ENCODE measurements around the gene TREML1. TPM values are rescaled to one million over a fixed set of nuclear protein-coding genes. Genes with fewer than 3 reads are reported as not detected.

The TREML1 gene
- total RNA-seq, 1 experiment from 2014 or later, result not detected

GRCh38 chr6:41175084-41175483 is 20.9 kb upstream of the TREML1 start:
- POLR2A ChIA-PET (ENCODE audit: low non-redundant PET), result no interaction called here
- Histone ChIP-seq H3K9me3 (ENCODE audit: low read depth, low read length, poor library complexity, severe bottlenecking) (no peaks in the 10 kb centered on the region), H3K36me3 (ENCODE audit: insufficient read depth, low read length, poor library complexity, severe bottlenecking) (no peaks in the 10 kb centered on the region), H3K27me3 (replicated peaks; ENCODE audit: insufficient read depth, low read depth, low read length, poor library complexity) (no peaks in the 10 kb centered on the region), H3K27ac (ENCODE audit: low read depth, low read length, poor library complexity, severe bottlenecking) (no peak overlapping the region), H3K4me1 (ENCODE audit: insufficient read depth, low read length, poor library complexity, severe bottlenecking) (no peaks in the 10 kb centered on the region), H3K4me3 (ENCODE audit: low read depth, low read length, poor library complexity, severe bottlenecking) (no peak overlapping the region)
- intact Hi-C loops (cut with micrococcal nuclease; ENCODE audit: unreplicated experiment), result no loop called here
- CTCF ChIA-PET, result no interaction called here
- DNase-seq (ENCODE audit: low spot score), result no peak
- no peak for TF ChIP-seq EZH2 (IDR thresholded peaks at IDR 0.05; ENCODE audit: borderline replicate concordance, low read depth, low read length, poor library complexity, severe bottlenecking)
- TF ChIP-seq, protein P1, sequence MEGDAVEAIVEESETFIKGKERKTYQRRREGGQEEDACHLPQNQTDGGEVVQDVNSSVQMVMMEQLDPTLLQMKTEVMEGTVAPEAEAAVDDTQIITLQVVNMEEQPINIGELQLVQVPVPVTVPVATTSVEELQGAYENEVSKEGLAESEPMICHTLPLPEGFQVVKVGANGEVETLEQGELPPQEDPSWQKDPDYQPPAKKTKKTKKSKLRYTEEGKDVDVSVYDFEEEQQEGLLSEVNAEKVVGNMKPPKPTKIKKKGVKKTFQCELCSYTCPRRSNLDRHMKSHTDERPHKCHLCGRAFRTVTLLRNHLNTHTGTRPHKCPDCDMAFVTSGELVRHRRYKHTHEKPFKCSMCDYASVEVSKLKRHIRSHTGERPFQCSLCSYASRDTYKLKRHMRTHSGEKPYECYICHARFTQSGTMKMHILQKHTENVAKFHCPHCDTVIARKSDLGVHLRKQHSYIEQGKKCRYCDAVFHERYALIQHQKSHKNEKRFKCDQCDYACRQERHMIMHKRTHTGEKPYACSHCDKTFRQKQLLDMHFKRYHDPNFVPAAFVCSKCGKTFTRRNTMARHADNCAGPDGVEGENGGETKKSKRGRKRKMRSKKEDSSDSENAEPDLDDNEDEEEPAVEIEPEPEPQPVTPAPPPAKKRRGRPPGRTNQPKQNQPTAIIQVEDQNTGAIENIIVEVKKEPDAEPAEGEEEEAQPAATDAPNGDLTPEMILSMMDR (conservative IDR thresholded peaks at IDR 0.05; ENCODE audit: low read depth, low read length), result no peak
- no TSS peak for BruUV-seq (replicated peaks)

- no peaks in the 10 kb centered on the region for H3K27me3 ChIP-seq (replicated peaks; ENCODE audit: insufficient read depth, low read depth, low read length, poor library complexity)
- no peak for DNase-seq (ENCODE audit: low spot score)
- TF ChIP-seq, protein P1 (conservative IDR thresholded peaks at IDR 0.05; ENCODE audit: low read depth, low read length), result no peak
- TF ChIP-seq EZH2 (IDR thresholded peaks at IDR 0.05; ENCODE audit: borderline replicate concordance, low read depth, low read length, poor library complexity, severe bottlenecking), result no peak
- no peak overlapping the region for H3K4me3 ChIP-seq (ENCODE audit: low read depth, low read length, poor library complexity, severe bottlenecking)
- no peaks in the 10 kb centered on the region for H3K9me3 ChIP-seq (ENCODE audit: low read depth, low read length, poor library complexity, severe bottlenecking)
- BruUV-seq (replicated peaks), result no TSS peak
- no peaks in the 10 kb centered on the region for H3K36me3 ChIP-seq (ENCODE audit: insufficient read depth, low read length, poor library complexity, severe bottlenecking)
- H3K4me1 ChIP-seq (ENCODE audit: insufficient read depth, low read length, poor library complexity, severe bottlenecking), result no peaks in the 10 kb centered on the region
- POLR2A ChIA-PET (ENCODE audit: low non-redundant PET), result no interaction called here
- CTCF ChIA-PET, result no interaction called here
- H3K27ac ChIP-seq (ENCODE audit: low read depth, low read length, poor library complexity, severe bottlenecking), result no peak overlapping the region
- intact Hi-C loops (cut with micrococcal nuclease; ENCODE audit: unreplicated experiment), result no loop called here
Measured at GRCh38 chr6:41174610-41175009, 20.5 kb upstream of the TREML1 start.

DNA sequence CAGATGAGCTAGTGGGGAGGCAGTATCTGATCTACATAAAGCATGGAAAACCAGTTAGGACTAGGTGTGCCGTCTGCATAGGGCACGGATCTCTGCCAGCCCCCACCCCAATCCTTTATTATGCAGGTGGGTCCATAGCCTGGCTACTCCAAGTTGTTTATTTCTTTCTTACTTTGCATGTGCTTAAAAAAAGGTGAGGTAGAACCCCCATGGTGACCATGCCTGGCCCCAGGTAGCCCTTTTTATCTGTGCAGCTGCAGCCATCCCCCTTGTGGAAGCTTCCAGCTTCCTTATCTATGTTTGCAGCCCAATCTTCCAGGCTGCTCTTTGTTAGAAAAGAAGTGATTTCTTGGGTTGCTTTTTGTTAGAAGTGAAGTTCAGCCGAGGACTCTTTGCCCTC is 17.8 kb upstream of the TREML1 start:
- Histone ChIP-seq H3K4me1 (ENCODE audit: insufficient read depth, low read length, poor library complexity, severe bottlenecking) (no peaks in the 10 kb centered on the region), H3K4me3 (ENCODE audit: low read depth, low read length, poor library complexity, severe bottlenecking) (no peak overlapping the region), H3K36me3 (ENCODE audit: insufficient read depth, low read length, poor library complexity, severe bottlenecking) (no peaks in the 10 kb centered on the region), H3K27ac (ENCODE audit: low read depth, low read length, poor library complexity, severe bottlenecking) (no peak overlapping the region), H3K27me3 (replicated peaks; ENCODE audit: insufficient read depth, low read depth, low read length, poor library complexity) (no peaks in the 10 kb centered on the region), H3K9me3 (ENCODE audit: low read depth, low read length, poor library complexity, severe bottlenecking) (no peaks in the 10 kb centered on the region)
- ChIA-PET CTCF (interaction anchor here (1.2 kb wide), 1 partner anchor 10 kb away, joined by 3 read pairs; no protein-coding TSS in a partner anchor), POLR2A (ENCODE audit: low non-redundant PET) (no interaction called here)
- no peak for TF ChIP-seq EZH2 (IDR thresholded peaks at IDR 0.05; ENCODE audit: borderline replicate concordance, low read depth, low read length, poor library complexity, severe bottlenecking)
- TF ChIP-seq, protein P1 (conservative IDR thresholded peaks at IDR 0.05; ENCODE audit: low read depth, low read length), result no peak
- intact Hi-C loops (cut with micrococcal nuclease; ENCODE audit: unreplicated experiment), result no loop called here
- BruUV-seq (replicated peaks), result no TSS peak
- DNase-seq (ENCODE audit: low spot score), result no peak

All from A673 (cell line).